Type B pancreatic cell (in vitro differentiated cells): ENCODE measurements around the gene ACSL1. TPM values are rescaled to one million over a fixed set of nuclear protein-coding genes. Genes with fewer than 3 reads are reported as not detected.

ENCODE experiments used
- DNase-seq: peaks from one replicate; pipeline ENCODE4 v3.0.0; 2021; ENCODE audit warnings: mixed read lengths; ENCODE audit not compliant: unreplicated experiment; ENCODE audit errors: extremely low spot score
- H3K27ac Mint-ChIP-seq: 2 replicates; pipeline ENCODE4 v1.8.0; 2021; ENCODE audit warnings: mild to moderate bottlenecking, mixed read lengths
- H3K27me3 Mint-ChIP-seq: 2 replicates; pipeline ENCODE4 v1.8.0; 2021; ENCODE audit warnings: mixed read lengths
- H3K36me3 Mint-ChIP-seq: 2 replicates; pipeline ENCODE4 v1.8.0; 2021; ENCODE audit warnings: mixed read lengths
- H3K4me1 Mint-ChIP-seq: one replicate; pipeline ENCODE4 v1.8.0; 2021; ENCODE audit warnings: mixed read lengths; ENCODE audit not compliant: unreplicated experiment
- H3K4me3 Mint-ChIP-seq: 2 replicates; pipeline ENCODE4 v1.8.0; 2021; ENCODE audit warnings: mild to moderate bottlenecking, mixed read lengths
- H3K9me3 Mint-ChIP-seq: 2 replicates; pipeline ENCODE4 v1.8.0; 2021; ENCODE audit warnings: mixed read lengths
- total RNA-seq: library from RNA; stranded (reverse); gene quantifications from 2 replicates; pipeline ENCODE4 v1.2.1, GENCODE V29; 2021; ENCODE audit warnings: low replicate concordance
- TF ChIP-seq, protein P1 (sequence below): fragments of 200-600 bp; sonication (generic); conservative IDR thresholded peaks from 2 replicates; pipeline ENCODE4 v1.5.0; 2021; ENCODE audit warnings: antibody characterized with exemption, mild to moderate bottlenecking

Gene ACSL1
- total RNA-seq, 1 donor from 2014 or later, result 89.0 TPM

DNA sequence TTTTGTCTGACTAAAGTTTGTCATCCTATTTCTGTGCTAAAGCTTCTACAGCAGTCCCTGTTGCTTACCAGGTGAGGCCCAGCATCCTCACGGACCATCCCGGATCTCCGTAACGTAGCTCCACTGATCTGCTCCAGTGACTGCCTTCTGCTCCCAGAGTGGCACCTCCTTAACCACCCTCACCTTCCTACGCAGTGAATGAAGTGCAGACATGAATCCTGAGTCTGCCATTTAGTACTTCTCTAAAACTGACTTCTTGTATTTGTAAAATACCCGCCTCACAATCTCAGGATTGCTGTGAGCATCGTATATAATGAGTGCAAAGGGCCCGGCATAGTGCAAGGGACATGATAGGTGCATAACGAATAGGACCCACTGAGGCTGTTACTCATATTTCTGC is 27.7 kb upstream of the ACSL1 start:
- no peaks in the 10 kb centered on the region for H3K4me1 Mint-ChIP-seq
- peaks cover 11% of the 10 kb centered on the region for H3K27me3 Mint-ChIP-seq
- H3K4me3 Mint-ChIP-seq, result no peak overlapping the region
- no peak overlapping the region for H3K27ac Mint-ChIP-seq
- TF ChIP-seq, protein P1, sequence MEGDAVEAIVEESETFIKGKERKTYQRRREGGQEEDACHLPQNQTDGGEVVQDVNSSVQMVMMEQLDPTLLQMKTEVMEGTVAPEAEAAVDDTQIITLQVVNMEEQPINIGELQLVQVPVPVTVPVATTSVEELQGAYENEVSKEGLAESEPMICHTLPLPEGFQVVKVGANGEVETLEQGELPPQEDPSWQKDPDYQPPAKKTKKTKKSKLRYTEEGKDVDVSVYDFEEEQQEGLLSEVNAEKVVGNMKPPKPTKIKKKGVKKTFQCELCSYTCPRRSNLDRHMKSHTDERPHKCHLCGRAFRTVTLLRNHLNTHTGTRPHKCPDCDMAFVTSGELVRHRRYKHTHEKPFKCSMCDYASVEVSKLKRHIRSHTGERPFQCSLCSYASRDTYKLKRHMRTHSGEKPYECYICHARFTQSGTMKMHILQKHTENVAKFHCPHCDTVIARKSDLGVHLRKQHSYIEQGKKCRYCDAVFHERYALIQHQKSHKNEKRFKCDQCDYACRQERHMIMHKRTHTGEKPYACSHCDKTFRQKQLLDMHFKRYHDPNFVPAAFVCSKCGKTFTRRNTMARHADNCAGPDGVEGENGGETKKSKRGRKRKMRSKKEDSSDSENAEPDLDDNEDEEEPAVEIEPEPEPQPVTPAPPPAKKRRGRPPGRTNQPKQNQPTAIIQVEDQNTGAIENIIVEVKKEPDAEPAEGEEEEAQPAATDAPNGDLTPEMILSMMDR, result no peak
- H3K9me3 Mint-ChIP-seq, result no peaks in the 10 kb centered on the region
- no peak for DNase-seq
- H3K36me3 Mint-ChIP-seq, result no peaks in the 10 kb centered on the region

DNA sequence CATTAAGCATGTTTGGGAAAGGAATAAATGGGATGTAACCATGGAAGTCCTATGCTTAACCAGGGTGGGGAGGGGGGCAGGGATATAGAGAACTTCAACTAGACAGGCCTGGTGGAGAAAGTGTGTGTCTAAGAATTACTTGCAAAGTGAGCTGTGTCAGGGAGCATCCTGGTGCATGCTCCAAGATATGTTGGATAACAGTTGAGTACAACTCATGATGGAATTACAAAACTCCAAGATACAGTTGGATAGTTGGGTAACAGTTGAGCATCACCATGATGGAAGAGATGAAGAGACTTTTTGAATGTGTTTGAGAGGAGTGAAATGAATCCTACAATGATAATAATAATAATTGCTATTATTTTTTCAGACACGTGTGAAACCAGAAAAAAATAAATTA is 26.1 kb upstream of the ACSL1 start:
- TF ChIP-seq, protein P1, result no peak
- Mint-ChIP-seq H3K9me3 (no peaks in the 10 kb centered on the region), H3K4me3 (no peak overlapping the region), H3K27me3 (peaks cover 8% of the 10 kb centered on the region), H3K4me1 (no peaks in the 10 kb centered on the region), H3K36me3 (no peaks in the 10 kb centered on the region), H3K27ac (no peak overlapping the region)
- no peak for DNase-seq

DNA sequence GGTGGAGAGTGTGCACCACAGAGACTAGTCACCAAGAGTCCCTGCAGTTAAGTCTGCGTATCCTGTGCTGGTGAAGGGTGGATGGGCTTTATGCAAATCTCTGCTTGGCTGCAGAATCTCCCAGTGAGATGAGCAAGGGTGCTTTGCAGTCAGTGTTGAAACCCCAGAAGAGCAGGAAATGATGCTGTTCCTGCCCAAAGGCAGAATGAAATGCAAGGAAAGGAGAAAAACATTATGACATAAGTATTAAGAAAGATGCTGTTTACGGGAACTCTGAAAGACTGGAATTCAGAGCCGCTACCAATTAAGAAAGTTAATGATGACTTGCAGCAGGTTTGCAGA is 25.4 kb upstream of the ACSL1 start:
- H3K27ac Mint-ChIP-seq, result no peak overlapping the region
- no peaks in the 10 kb centered on the region for H3K36me3 Mint-ChIP-seq
- TF ChIP-seq, protein P1, result no peak

DNA sequence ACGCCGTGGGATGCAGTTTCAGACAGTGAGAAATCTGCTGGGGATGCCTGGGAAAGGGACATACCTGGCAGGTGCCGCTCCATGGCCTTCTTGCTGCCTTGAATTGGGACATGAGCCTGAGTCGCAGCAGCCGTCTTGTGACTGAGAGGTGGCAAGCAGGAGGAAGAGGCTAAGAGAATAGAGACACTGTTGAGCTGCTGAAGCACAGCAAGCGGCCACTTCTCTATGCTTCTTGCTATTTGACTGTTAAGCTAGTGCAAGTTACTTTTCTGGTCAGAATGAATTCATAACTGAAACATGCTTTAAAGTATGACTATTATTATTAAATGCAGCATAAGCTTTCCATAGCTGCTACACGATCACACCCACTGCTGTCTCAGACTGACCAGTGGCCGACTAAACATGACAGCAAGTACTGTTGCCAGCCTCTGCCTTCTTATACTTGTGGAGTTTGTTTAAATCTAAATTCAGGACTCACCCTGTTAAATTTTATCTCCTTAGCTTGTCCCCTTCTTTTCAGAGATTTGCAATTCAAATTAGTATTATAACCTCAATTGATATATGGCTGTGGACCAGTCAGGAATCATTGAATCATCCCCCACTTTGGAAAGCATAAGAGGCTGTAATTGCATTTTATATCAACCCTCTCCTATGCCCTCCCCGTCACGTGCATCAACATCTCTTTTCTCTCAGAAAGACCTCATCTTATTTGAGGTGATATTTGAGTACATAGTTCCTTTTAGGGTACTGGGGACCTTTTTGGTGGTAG is 24.8 kb upstream of the ACSL1 start:
- TF ChIP-seq, protein P1, result no peak
- no peak overlapping the region for H3K4me3 Mint-ChIP-seq
- no peak for DNase-seq
- H3K27ac Mint-ChIP-seq, result no peak overlapping the region
- no peaks in the 10 kb centered on the region for H3K4me1 Mint-ChIP-seq
- peaks cover 8% of the 10 kb centered on the region for H3K27me3 Mint-ChIP-seq
- no peaks in the 10 kb centered on the region for H3K9me3 Mint-ChIP-seq
- H3K36me3 Mint-ChIP-seq, result no peaks in the 10 kb centered on the region

More for the DNA sequence above, 25.4 kb upstream of the ACSL1 start:
- Mint-ChIP-seq H3K4me3 (no peak overlapping the region), H3K27me3 (peaks cover 8% of the 10 kb centered on the region), H3K4me1 (no peaks in the 10 kb centered on the region), H3K9me3 (no peaks in the 10 kb centered on the region)
- no peak for DNase-seq

DNA sequence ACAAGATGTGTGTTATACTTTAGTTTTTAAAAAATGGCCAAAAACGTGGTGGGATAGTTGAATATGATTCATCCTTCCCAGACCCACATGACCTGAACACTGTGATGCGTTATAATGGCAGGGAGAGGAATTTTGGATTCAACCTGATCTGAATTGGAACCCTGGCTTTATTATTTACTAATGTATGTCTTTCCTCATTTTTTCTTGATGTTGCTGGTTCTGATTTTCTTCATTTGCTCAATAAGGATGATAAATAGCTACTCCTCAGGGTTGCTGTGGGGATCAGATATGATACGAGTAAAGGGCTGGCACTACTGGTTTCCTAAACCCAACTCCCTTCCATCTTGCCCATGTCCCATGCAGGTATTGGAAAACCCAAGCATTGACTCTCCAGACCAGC is 24.2 kb upstream of the ACSL1 start:
- TF ChIP-seq, protein P1, result no peak
- no peaks in the 10 kb centered on the region for H3K4me1 Mint-ChIP-seq
- H3K27ac Mint-ChIP-seq, result no peak overlapping the region

More for the DNA sequence above, 24.2 kb upstream of the ACSL1 start:
- H3K4me3 Mint-ChIP-seq, result no peak overlapping the region
- peaks cover 8% of the 10 kb centered on the region for H3K27me3 Mint-ChIP-seq
- no peaks in the 10 kb centered on the region for H3K9me3 Mint-ChIP-seq
- no peak for DNase-seq
- no peaks in the 10 kb centered on the region for H3K36me3 Mint-ChIP-seq
